Heart left ventricle (tissue), 16 donors: ENCODE results near the gene FAM89B. TPM values are rescaled to one million over a fixed set of nuclear protein-coding genes. Genes with fewer than 3 reads are reported as not detected.
A peak's percentile ranks its signal among the peaks of the same experiment; 100 is the strongest.

Experiments used
- ATAC-seq, 4 donors: fragments of 200-7000 bp; cut with Tn5 transposase; one replicate each; pipeline ENCODE4 v1.9.1; 2020 to 2022; ENCODE audit warnings: moderate library complexity in 4 of 4, mild to moderate bottlenecking in 3 of 4, moderate number of reproducible peaks in 1 of 4
- DNase-seq, 5 donors: peaks; one replicate each; pipeline ENCODE4 v3.0.0-alpha.2; 2020
- H3K27ac ChIP-seq, 12 donors: fragments of 200-600 bp; sonication (generic) in 4 of 12; one replicate each; pipeline versions ENCODE4 v1.5.0 to v1.8.0; 2016 to 2022; ENCODE audit warnings: mild to moderate bottlenecking in 2 of 12
- H3K27me3 ChIP-seq, 9 donors: fragments of 200-600 bp; sonication (generic) in 2 of 9; one replicate each; pipeline versions ENCODE4 v1.5.1 to v1.8.0; 2016 to 2022; ENCODE audit warnings: mild to moderate bottlenecking in 3 of 9
- H3K36me3 ChIP-seq, 9 donors: fragments of 200-600 bp; sonication (generic) in 2 of 9; one replicate each; pipeline versions ENCODE4 v1.5.0 to v1.8.0; 2018 to 2022; ENCODE audit warnings: mild to moderate bottlenecking in 2 of 9
- H3K4me1 ChIP-seq, 12 donors: fragments of 200-600 bp; sonication (generic) in 4 of 12; one replicate each; pipeline versions ENCODE4 v1.5.0 to v1.8.0; 2016 to 2022; ENCODE audit warnings: mild to moderate bottlenecking in 3 of 12
- H3K4me3 ChIP-seq, 12 donors: fragments of 200-600 bp; sonication (generic) in 4 of 12; one replicate each; pipeline versions ENCODE4 v1.5.0 to v1.8.0; 2017 to 2022; ENCODE audit warnings: mild to moderate bottlenecking in 9 of 12, moderate library complexity in 4 of 12
- H3K9me3 ChIP-seq, 12 donors: fragments of 200-600 bp; sonication (generic) in 4 of 12; one replicate each; pipeline versions ENCODE4 v1.5.0 to v1.8.0; 2016 to 2022; ENCODE audit warnings: mild to moderate bottlenecking in 1 of 12
- CTCF ChIP-seq, 12 donors: fragments of 200-600 bp; sonication (generic) in 4 of 12; IDR thresholded peaks; one replicate each; pipeline versions ENCODE4 v1.5.0 to v1.8.0; 2018 to 2022; ENCODE audit warnings: antibody characterized with exemption in 12 of 12, mild to moderate bottlenecking in 5 of 12
- POLR2A ChIP-seq, 2 donors: fragments of 450-650 bp; IDR thresholded peaks; one replicate each; pipeline ENCODE4 v1.6.1; 2017; ENCODE audit warnings: antibody characterized with exemption in 2 of 2, mild to moderate bottlenecking in 2 of 2, moderate library complexity in 2 of 2
- WGBS, 4 donors: extraction: QIAGEN DNeasy Blood & Tissue Kit in 2 of 4; methylation state at CpG; one replicate each; pipeline versions ENCODE4 v1.1.5 to v1.1.7; 2013 to 2018; 5-methylcytosine and 5-hydroxymethylcytosine counted together
- intact Hi-C, 10 donors: fragments of 100-400 bp; cut with DNase I; formaldehyde crosslinking; loops; one replicate each; pipeline versions ENCODE4 v1.11.1 to v1.14.2; 2022
- polyA plus RNA-seq, 2 donors: library from polyadenylated mRNA; stranded (reverse); fragments of 200-250 nt; gene quantifications; one replicate each; pipeline ENCODE4 v1.2.3, GENCODE V29; 2013
- total RNA-seq, 9 donors: library from RNA; depleted of rRNA in 2 of 9; stranded (reverse); fragments of >200 nt in 2 of 9; fragmentation: NEBNext Ultra II Directional in 3 of 9; extraction: Animal tissue kit (Norgen Biotek cat#: 25700) in 3 of 9; gene quantifications; one replicate each; pipeline versions ENCODE4 v1.1.0 to v1.2.4, GENCODE V29; 2016 to 2023
- donor health status: ischemic (EF 13 %, LVEDD 7.1; RV severe dilation, severe dysfunction).
- donor health status: healthy with polysubstance abuse.
- donor health status: DM: no; HTN: yes; CAD: no.
- donor health status: DM: no; HTN: no; CAD: no.
- donor health status: ischemic (EF 25% LVEDD 6.9; RV normal size, moderate dysfunction).
- donor health status: ischemic (EF 25% LVEDD 5.7; RV mildly dilated, moderate dysfunction).
- donor health status: healthy.
- donor health status: DM: yes; HTN: yes; CAD: no.
- donor health status: ischemic (EF 35%, LVEDD 5.7; RV mildly dilated, moderate dysfunction).
- donor health status: nonischemic (EF 11% LVEDD 7.7; RV severe dilation, severe dysfunction).
- donor health status: DM: yes; HTN: yes; CAD: no.
- donor health status: PGD.
- donor health status: ischemic (EF 29% LVEDD 5.4; RV normal size, mild dysfunction).
- donor health status: nonischemic (EF 23%, LVEDD 6.1; RV moderate dilation, normal function).

FAM89B gene
- total and polyA plus RNA-seq, 11 donors, result 25.8 to 87.9 (median 44.2) TPM

GRCh38 chr11:65565624-65566453 is 6.5 kb upstream of the FAM89B start:
- peaks cover 0 to 16% (median 0%) of the 10 kb centered on the region in 9 donors for H3K36me3 ChIP-seq
- peaks cover 0 to 6% (median 0%) of the 10 kb centered on the region in 9 donors for H3K27me3 ChIP-seq
- intact Hi-C loops, result no loop called here
- 84 to 91% (median 86%) methylated on average over 7 of the region's 7 CpGs for WGBS, 4 donors
- H3K4me1 ChIP-seq, result peaks cover 3 to 50% (median 22%) of the 10 kb centered on the region in 12 donors
- no peaks in the 10 kb centered on the region for H3K9me3 ChIP-seq
- DNase-seq (no peak), ATAC-seq (no peak)
- peak overlapping the region in 2 of 12 donors; percentile 66 to 97 for H3K27ac ChIP-seq
- no peak for TF ChIP-seq CTCF (IDR thresholded peaks at IDR 0.05)
- no peak for TF ChIP-seq POLR2A (IDR thresholded peaks at IDR 0.05)
- no peak overlapping the region for H3K4me3 ChIP-seq

GRCh38 chr11:65569164-65569972 is 3.0 kb upstream of the FAM89B start:
- DNase-seq, result peak in 1 of 5 donors; percentile 79
- peaks cover 17 to 73% (median 47%) of the 10 kb centered on the region in 12 donors for H3K4me1 ChIP-seq
- 9 to 11% (median 10%) methylated on average over 26 to 28 of the region's 28 CpGs for WGBS, 4 donors

GRCh38 chr11:65569973-65570918 is 2.1 kb upstream of the FAM89B start, which contains the start of gene ZNRD2:
ZNRD2 (plus strand) TSS chr11:65570477; CDS start chr11:65570492, 15 bp downstream.
- peak in 11 of 12 donors; percentile 33 to 71 (median 55) for TF ChIP-seq CTCF (IDR thresholded peaks at IDR 0.05)
- peak in 1 of 2 donors; percentile 72 for TF ChIP-seq POLR2A (IDR thresholded peaks at IDR 0.05)
- H3K36me3 ChIP-seq, result peaks cover 0 to 20% (median 0%) of the 10 kb centered on the region in 9 donors
- ATAC-seq, result peak; percentile 85 to 92 (median 90)
- 0 to 1% (median 0%) methylated on average over 28 to 89 of the region's 89 CpGs for WGBS, 4 donors
- H3K27ac ChIP-seq, result peak within 1 kb of the TSS; percentile 64 to 99 (median 95)
- DNase-seq, result peak; percentile 98 to 99 (median 99)
- intact Hi-C loops, result loop anchor here in 4 of 10 donors (1.0 to 5.0 kb wide), 5 partner anchors 29 to 148 kb away; partner anchors contain the start of genes MAP3K11 (in 1 of the 4), NEAT1 (in 1 of the 4) and RELA (in 1 of the 4)
- H3K4me1 ChIP-seq, result peaks cover 17 to 77% (median 55%) of the 10 kb centered on the region in 12 donors
- H3K9me3 ChIP-seq, result no peaks in the 10 kb centered on the region
- H3K4me3 ChIP-seq, result peak within 1 kb of the TSS; percentile 56 to 96 (median 82)
- H3K27me3 ChIP-seq, result peaks cover 0 to 6% (median 0%) of the 10 kb centered on the region in 9 donors

More at GRCh38 chr11:65569164-65569972, 3.0 kb upstream of the FAM89B start:
- peaks cover 0 to 6% (median 0%) of the 10 kb centered on the region in 9 donors for H3K27me3 ChIP-seq
- H3K27ac ChIP-seq, result peak overlapping the region; percentile 64 to 99 (median 95)
- intact Hi-C loops, result no loop called here
- no peaks in the 10 kb centered on the region for H3K9me3 ChIP-seq
- TF ChIP-seq CTCF (IDR thresholded peaks at IDR 0.05) (no peak), POLR2A (IDR thresholded peaks at IDR 0.05) (no peak)
- peak overlapping the region; percentile 56 to 96 (median 82) for H3K4me3 ChIP-seq
- ATAC-seq, result peak; percentile 1 to 16 (median 12)
- peaks cover 0 to 20% (median 0%) of the 10 kb centered on the region in 9 donors for H3K36me3 ChIP-seq
